HuH-7.5 (cell line): Measurements from ENCODE around the gene NF1.

Source experiments
- DNase-seq: peaks from one replicate; pipeline ENCODE4 v3.0.0; 2011; ENCODE audit warnings: low spot score

The NF1 gene

GRCh38 chr17:31386542-31387075, 291.8 kb downstream of the NF1 start:
- DNase-seq: no peak

DNA sequence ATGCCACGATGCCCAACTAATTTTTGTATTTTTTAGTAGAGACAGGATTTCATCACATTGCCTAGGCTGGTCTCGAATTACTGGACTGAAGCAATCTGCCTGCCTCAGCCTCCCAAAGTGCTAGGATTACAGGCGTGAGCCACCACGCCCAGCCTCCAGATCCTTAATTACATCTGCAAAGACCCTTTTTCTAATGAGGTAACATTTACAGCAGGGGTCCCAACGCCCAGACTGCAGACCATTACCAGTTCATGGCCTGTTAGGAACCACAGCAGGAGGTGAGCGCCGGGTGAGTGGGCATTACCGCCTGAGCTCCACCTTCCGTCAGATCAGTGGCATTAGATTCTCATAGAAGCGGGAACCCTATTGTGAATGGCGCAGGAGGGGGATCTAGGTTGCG, 292.7 kb downstream of the NF1 start:
- no peak for DNase-seq

- DNase-seq: no peak
Measured at GRCh38 chr17:31388351-31388750, 293.6 kb downstream of the NF1 start.

- peak; percentile 60 for DNase-seq
Measured at GRCh38 chr17:31388770-31389656, 294.2 kb downstream of the NF1 start.

DNA sequence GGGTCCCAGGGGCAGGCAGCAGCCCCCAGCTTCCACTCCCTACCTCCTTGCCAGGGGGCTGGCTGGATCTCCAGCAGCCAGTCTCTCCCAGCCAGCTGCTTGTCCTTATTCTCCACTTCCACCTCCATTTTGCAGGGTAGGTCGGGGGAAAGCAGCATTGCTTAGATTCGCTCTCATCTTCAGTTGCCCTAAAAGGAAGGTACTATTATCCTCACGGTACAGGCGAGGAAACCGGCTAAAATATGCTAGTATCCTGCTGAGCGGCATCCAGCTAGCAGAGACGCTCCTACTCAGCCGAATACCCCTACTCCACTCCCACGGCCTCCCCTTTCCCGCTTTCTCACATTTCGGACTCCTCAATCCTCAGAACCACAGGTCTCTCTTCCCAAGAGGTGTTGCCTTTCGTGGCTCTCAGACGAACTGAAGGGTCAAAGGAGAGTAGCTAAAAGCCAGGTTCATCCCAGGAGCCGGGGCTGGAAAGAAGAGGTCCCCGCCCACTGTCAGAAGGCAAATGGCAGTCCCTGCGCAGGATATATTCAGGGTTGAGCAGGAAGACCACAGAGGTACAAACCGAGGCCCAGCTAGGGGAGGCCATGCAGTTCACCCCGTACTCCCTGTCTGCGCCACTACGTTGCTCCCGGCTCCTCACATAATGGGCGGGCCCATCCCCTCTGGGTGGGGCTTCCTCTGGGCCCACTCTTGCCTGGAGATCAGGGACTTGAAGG, 295.0 kb downstream of the NF1 start:
- no peak for DNase-seq

DNA sequence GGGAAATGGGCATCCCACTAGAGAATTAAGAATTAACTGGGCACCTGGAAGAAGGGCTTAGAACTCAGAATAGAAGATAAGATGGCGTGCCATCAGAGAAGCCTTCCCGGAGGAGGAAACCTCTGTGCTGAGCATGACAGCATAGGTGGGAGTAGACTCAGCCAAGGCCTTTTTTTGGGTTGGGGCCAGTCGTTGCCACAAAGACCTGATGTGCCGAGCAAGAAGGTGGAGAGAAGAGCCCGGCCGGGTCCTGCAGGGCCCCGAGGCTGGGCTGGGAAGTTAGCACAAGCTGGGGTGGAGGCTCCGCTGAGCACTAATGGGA, 295.6 kb downstream of the NF1 start:
- DNase-seq: no peak

DNA sequence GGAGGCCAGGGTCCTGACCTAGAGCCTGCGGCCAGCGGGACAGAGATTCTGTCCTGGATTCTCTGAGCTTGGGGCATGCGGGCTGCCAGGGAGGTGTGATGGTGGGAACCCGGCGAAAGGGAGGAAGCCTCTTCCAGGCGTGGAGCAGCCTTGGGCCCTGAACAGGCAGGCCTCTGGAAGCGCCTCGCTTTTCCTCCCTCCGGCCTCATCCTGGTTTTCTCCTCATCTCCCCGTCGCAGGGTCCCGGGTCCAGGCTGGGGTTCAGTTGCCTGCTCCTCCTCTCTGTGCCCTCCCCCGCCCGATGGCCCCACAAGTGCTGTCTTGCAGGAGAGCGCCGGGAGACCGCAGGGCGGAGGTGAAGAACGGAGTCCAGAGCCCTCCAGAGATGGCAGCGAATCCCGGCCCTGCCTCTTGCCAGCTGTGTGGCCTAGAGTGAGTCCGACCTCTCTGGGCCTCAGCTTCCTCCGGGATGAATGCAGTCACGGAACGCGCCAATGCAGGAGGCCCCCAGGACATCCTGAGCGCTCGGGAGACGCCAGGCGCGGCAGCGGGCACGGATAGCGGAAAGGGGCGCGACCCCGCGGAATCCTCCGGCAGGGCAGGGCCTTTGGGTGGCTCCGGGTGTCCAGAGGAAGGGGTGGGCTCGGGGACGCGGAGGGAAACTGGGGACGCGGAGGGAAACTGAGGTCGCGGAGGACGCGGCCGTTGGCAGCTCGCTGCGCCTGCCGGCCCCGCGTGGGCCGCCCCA, 296.1 kb downstream of the NF1 start:
- DNase-seq: no peak

DNA sequence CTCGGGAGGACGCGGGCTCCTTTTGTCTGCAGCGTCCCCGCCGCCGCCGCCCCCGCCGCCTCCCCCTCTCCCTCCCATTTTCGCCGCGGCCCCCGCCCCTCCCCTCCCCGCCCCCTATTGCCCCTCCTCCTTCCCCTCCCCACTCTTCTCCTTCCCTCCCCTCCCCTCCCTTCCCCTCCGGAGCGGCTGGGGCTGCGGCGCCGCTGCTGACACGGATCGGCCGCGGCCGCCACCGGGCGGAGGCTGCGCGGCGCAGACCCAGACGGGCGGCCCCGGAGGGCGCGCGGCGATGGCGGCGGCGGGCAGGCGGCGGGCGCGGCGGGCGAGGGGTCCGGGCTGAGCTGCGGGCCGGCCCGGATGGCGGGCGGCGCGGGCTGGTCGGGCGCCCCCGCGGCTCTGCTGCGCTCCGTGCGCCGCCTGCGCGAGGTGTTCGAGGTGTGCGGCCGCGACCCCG, 296.7 kb downstream of the NF1 start, which contains the start of gene RAB11FIP4:
TSS of gene RAB11FIP4 (plus strand) at position 180 of the 454 bp plus-strand sequence. CDS start at position 358, 178 bp downstream.
- DNase-seq: no peak

DNA sequence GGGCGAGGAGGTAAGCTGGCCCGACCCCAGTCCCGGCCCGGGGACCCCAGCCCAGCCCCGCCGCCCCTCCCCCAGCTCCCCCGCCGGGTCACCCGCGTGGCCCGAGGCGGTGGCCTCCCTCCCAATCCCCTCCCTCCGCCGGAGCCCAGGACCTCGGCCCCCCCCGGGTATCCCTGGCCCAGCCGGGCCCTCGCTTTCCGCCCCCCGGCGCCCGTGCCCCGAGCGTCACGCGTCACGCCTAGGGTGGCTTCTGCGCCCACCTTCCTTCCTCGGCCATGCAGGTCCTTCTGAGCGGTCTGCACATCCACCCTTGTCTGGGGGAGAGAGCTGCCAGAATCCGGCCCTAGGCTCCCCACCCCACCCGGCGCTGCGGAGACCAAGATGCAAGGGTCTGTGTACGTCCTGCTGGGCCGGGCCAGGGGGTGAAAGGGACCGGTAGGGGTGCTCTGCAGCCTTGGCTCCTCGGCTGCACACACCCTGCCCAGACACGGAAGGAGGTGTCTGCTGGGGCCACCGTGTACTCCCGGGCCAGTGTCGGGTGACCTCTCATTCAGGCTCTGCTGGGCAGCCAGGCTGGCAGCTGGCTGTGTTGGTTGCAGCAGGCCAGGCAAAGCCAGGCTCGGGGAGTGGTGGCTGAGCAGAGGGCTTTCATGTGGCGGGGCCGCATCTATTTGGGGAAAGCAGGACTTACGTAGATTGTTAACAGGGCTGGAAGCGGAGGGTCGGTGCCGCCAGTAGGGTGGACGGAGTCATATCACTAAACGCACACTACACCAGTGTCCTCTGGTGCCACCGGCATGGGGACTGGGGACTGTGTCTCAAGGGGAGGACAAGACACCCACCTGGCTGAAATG, 297.5 kb downstream of the NF1 start:
- DNase-seq: no peak

- DNase-seq: no peak
Measured at GRCh38 chr17:31392856-31393748, 298.3 kb downstream of the NF1 start.

- DNase-seq: no peak
Measured at GRCh38 chr17:31393749-31394146, 299.0 kb downstream of the NF1 start.

DNA sequence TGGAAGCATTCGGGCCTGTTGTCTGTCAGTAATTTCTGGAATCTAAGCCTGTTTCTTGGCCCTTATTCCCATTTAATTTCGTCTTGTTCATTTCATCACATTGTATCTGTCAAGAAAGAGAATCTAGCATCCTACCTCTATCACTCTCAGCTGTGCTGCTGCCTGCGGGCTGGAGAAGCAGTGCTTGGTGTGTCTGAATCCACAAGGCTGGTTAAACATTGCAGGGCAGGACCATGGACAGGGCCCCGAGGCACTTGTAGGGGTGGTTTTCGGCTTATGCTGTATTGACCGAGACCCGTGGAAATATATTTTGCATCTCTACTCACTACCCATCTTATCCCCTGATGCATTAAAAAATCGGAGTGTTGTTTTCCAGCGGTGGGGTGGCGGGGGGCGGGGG, 299.8 kb downstream of the NF1 start:
- peak; percentile 69 for DNase-seq

DNA sequence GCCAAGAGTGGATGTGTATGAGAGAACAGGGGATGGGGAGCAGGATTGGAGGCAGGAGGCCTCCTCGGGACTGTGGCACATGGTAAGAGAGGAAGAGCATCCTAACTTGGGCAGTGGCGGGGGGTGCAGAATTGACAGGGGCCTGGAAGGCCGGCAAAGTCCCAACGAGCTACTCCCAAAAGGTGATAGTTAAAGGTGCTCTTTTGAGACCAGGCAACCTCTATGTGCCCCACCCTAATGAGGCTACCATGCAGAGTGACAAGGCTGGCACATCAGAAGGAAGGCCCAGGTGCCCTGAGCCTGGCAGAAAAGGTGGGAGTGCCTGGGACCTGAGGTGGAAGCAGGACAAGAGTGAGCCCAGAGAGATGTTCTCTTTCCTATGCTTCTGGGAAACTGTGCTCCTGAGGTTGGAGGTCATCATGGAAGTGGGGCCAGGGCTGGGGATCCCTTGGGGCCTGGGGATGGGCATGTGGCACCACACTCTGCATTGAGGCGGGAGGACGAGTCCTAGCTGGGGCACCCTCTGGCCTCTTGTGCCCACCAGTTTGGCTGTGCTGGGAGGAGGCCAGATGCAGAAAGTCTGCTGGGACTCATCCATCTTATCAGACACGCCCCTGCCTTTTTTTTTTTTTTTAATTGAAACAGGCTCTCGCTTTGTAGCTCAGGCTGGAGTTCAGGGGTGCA, 302.6 kb downstream of the NF1 start:
- no peak for DNase-seq

- DNase-seq: no peak
Measured at GRCh38 chr17:31398381-31399311, 303.9 kb downstream of the NF1 start.

DNA sequence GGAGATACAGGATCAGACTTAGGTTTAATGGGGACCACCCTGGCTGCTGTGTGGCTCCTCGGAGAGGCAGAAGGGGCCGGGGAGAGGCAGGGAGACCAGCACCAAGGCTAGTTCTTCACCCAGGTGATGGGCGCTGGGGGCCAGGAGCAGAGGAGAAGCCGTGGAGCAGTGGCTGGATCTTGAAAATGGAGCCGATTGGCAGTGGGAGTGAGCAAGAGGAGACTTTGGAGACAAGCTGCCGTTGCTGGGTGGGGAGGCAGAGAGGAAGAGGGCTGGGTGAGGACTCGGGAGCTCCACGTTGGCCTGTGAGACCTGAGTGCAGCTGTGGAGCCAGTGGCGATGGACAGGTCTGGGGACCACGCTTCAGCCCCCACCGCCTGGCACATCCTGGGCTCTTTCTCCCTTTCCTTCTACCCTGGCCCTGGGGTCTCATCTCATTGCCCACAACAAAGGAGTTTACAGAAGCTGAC, 305.7 kb downstream of the NF1 start:
- no peak for DNase-seq

- DNase-seq: no peak
Measured at GRCh38 chr17:31401456-31402254, 306.9 kb downstream of the NF1 start.
